ENCODE data around the gene NEFH. TPM values are rescaled to one million over a fixed set of nuclear protein-coding genes. Genes with fewer than 3 reads are reported as not detected.

The NEFH gene
- total RNA-seq, 1 experiment from 2014 or later, result not detected

- Mint-ChIP-seq H3K27me3 (ENCODE audit: unreplicated experiment) (no peaks in the 10 kb centered on the region), H3K36me3 (ENCODE audit: insufficient read depth, unreplicated experiment) (peaks cover 22% of the 10 kb centered on the region), H3K4me1 (ENCODE audit: low read depth, unreplicated experiment) (no peaks in the 10 kb centered on the region), H3K4me3 (ENCODE audit: low read depth, unreplicated experiment) (no peak overlapping the region), H3K9me3 (ENCODE audit: low read depth, unreplicated experiment) (no peaks in the 10 kb centered on the region), H3K27ac (ENCODE audit: unreplicated experiment) (no peak overlapping the region)
- intact Hi-C loops (cut with micrococcal nuclease; ENCODE audit: unreplicated experiment), result no loop called here
- no peak for TF ChIP-seq CTCF (IDR thresholded peaks at IDR 0.05; ENCODE audit: unreplicated experiment)
- no peak for DNase-seq
- CTCF ChIA-PET, result interaction anchor here (1.5 kb wide), 1 partner anchor 13 kb away, joined by 3 read pairs; no protein-coding TSS in a partner anchor
- BruUV-seq (replicated peaks), result no TSS peak
Measured at GRCh38 chr22:29510542-29510941, 30.5 kb downstream of the NEFH start.

GRCh38 chr22:29511126-29511862 lies 31.3 kb downstream of the NEFH start:
- Mint-ChIP-seq H3K9me3 (ENCODE audit: low read depth, unreplicated experiment) (no peaks in the 10 kb centered on the region), H3K4me3 (ENCODE audit: low read depth, unreplicated experiment) (no peak overlapping the region), H3K27me3 (ENCODE audit: unreplicated experiment) (no peaks in the 10 kb centered on the region), H3K4me1 (ENCODE audit: low read depth, unreplicated experiment) (no peaks in the 10 kb centered on the region), H3K36me3 (ENCODE audit: insufficient read depth, unreplicated experiment) (peaks cover 28% of the 10 kb centered on the region), H3K27ac (ENCODE audit: unreplicated experiment) (no peak overlapping the region)
- CTCF ChIA-PET, result interaction anchor here (0.6 to 1.5 kb wide), 2 partner anchors 14 to 451 kb away, joined by 3 to 4 read pairs; no protein-coding TSS in a partner anchor
- no TSS peak for BruUV-seq (replicated peaks)
- intact Hi-C loops (cut with micrococcal nuclease; ENCODE audit: unreplicated experiment), result no loop called here
- DNase-seq, result no peak
- TF ChIP-seq CTCF (IDR thresholded peaks at IDR 0.05; ENCODE audit: unreplicated experiment), result no peak

GRCh38 chr22:29512031-29512430 lies 32.0 kb downstream of the NEFH start:
- no peak overlapping the region for H3K27ac Mint-ChIP-seq (ENCODE audit: unreplicated experiment)

GRCh38 chr22:29517215-29517908 lies 37.3 kb downstream of the NEFH start:
- H3K27ac Mint-ChIP-seq (ENCODE audit: unreplicated experiment), result no peak overlapping the region
- DNase-seq, result no peak
- H3K36me3 Mint-ChIP-seq (ENCODE audit: insufficient read depth, unreplicated experiment), result peaks cover 46% of the 10 kb centered on the region
- intact Hi-C loops (cut with micrococcal nuclease; ENCODE audit: unreplicated experiment), result no loop called here
- CTCF ChIA-PET, result no interaction called here
- H3K4me1 Mint-ChIP-seq (ENCODE audit: low read depth, unreplicated experiment), result no peaks in the 10 kb centered on the region
- H3K9me3 Mint-ChIP-seq (ENCODE audit: low read depth, unreplicated experiment), result no peaks in the 10 kb centered on the region
- H3K4me3 Mint-ChIP-seq (ENCODE audit: low read depth, unreplicated experiment), result no peak overlapping the region
- no peak for TF ChIP-seq CTCF (IDR thresholded peaks at IDR 0.05; ENCODE audit: unreplicated experiment)
- no peaks in the 10 kb centered on the region for H3K27me3 Mint-ChIP-seq (ENCODE audit: unreplicated experiment)
- BruUV-seq (replicated peaks), result no TSS peak

More at GRCh38 chr22:29512031-29512430, 32.0 kb downstream of the NEFH start:
- CTCF ChIA-PET, result interaction anchor here (0.6 to 1.4 kb wide), 2 partner anchors 12 to 452 kb away, joined by 3 to 4 read pairs; no protein-coding TSS in a partner anchor
- H3K4me1 Mint-ChIP-seq (ENCODE audit: low read depth, unreplicated experiment), result no peaks in the 10 kb centered on the region
- intact Hi-C loops (cut with micrococcal nuclease; ENCODE audit: unreplicated experiment), result no loop called here
- DNase-seq, result no peak
- H3K9me3 Mint-ChIP-seq (ENCODE audit: low read depth, unreplicated experiment), result no peaks in the 10 kb centered on the region
- no peak for TF ChIP-seq CTCF (IDR thresholded peaks at IDR 0.05; ENCODE audit: unreplicated experiment)
- no peaks in the 10 kb centered on the region for H3K27me3 Mint-ChIP-seq (ENCODE audit: unreplicated experiment)
- BruUV-seq (replicated peaks), result no TSS peak
- H3K4me3 Mint-ChIP-seq (ENCODE audit: low read depth, unreplicated experiment), result no peak overlapping the region
- H3K36me3 Mint-ChIP-seq (ENCODE audit: insufficient read depth, unreplicated experiment), result peaks cover 28% of the 10 kb centered on the region

All from Calu3 (cell line).